ENCODE results near the gene RPL18A.

Gene RPL18A

GRCh38 chr19:17865364-17866311 lies 5.9 kb downstream of the RPL18A start:
- no peak overlapping the region for H3K4me3 ChIP-seq
- H3K27ac ChIP-seq: no peak overlapping the region
- no peak for TF ChIP-seq Cebpa-rat (IDR thresholded peaks at IDR 0.05)
- H3K36me3 ChIP-seq: peaks cover 54% of the 10 kb centered on the region
- H3K9ac ChIP-seq: no peak overlapping the region
- H3K4me1 ChIP-seq: peaks cover 30% of the 10 kb centered on the region
- no peak overlapping the region for H3K4me2 ChIP-seq
- H4K20me1 ChIP-seq: peaks cover 62% of the 10 kb centered on the region
- H3K9me3 ChIP-seq: no peaks in the 10 kb centered on the region
- peaks cover 8% of the 10 kb centered on the region for H3K27me3 ChIP-seq

- Histone ChIP-seq H3K4me2 (no peak overlapping the region), H3K27ac (no peak overlapping the region), H3K4me1 (peaks cover 22% of the 10 kb centered on the region), H3K36me3 (peaks cover 46% of the 10 kb centered on the region), H3K27me3 (peaks cover 16% of the 10 kb centered on the region), H3K9ac (no peak overlapping the region), H4K20me1 (peaks cover 54% of the 10 kb centered on the region), H3K9me3 (no peaks in the 10 kb centered on the region), H3K4me3 (no peak overlapping the region)
- TF ChIP-seq Cebpa-rat (IDR thresholded peaks at IDR 0.05): no peak
These were observed 6.7 kb downstream of the RPL18A start for GRCh38 chr19:17866312-17866963.

GRCh38 chr19:17866964-17867486 lies 7.3 kb downstream of the RPL18A start:
- Histone ChIP-seq H3K4me1 (peaks cover 16% of the 10 kb centered on the region), H3K27ac (no peak overlapping the region), H3K9ac (no peak overlapping the region), H4K20me1 (peaks cover 48% of the 10 kb centered on the region), H3K9me3 (no peaks in the 10 kb centered on the region), H3K4me3 (no peak overlapping the region), H3K27me3 (peaks cover 22% of the 10 kb centered on the region), H3K36me3 (peaks cover 40% of the 10 kb centered on the region), H3K4me2 (no peak overlapping the region)
- no peak for TF ChIP-seq Cebpa-rat (IDR thresholded peaks at IDR 0.05)

GRCh38 chr19:17868669-17869068 lies 9.0 kb downstream of the RPL18A start:
- Histone ChIP-seq H3K4me2 (no peak overlapping the region), H3K9me3 (no peaks in the 10 kb centered on the region), H3K9ac (no peak overlapping the region), H3K27me3 (peaks cover 38% of the 10 kb centered on the region), H3K4me1 (peaks cover 12% of the 10 kb centered on the region), H4K20me1 (peaks cover 41% of the 10 kb centered on the region), H3K36me3 (peaks cover 24% of the 10 kb centered on the region), H3K4me3 (no peak overlapping the region), H3K27ac (no peak overlapping the region)
- TF ChIP-seq Cebpa-rat (IDR thresholded peaks at IDR 0.05): no peak

GRCh38 chr19:17869114-17869608 lies 9.5 kb downstream of the RPL18A start:
- H3K9ac ChIP-seq: no peak overlapping the region
- no peaks in the 10 kb centered on the region for H3K9me3 ChIP-seq
- no peak overlapping the region for H3K4me2 ChIP-seq
- no peak for TF ChIP-seq Cebpa-rat (IDR thresholded peaks at IDR 0.05)
- H3K4me1 ChIP-seq: peaks cover 14% of the 10 kb centered on the region
- H3K36me3 ChIP-seq: peaks cover 19% of the 10 kb centered on the region
- peaks cover 42% of the 10 kb centered on the region for H3K27me3 ChIP-seq
- peaks cover 36% of the 10 kb centered on the region for H4K20me1 ChIP-seq
- no peak overlapping the region for H3K27ac ChIP-seq
- H3K4me3 ChIP-seq: no peak overlapping the region

- H3K4me3 ChIP-seq: no peak overlapping the region
- no peak overlapping the region for H3K4me2 ChIP-seq
These were observed 11.5 kb downstream of the RPL18A start for GRCh38 chr19:17871032-17871877.

GRCh38 chr19:17871878-17872250 lies 12.2 kb downstream of the RPL18A start, which contains the start of gene SLC5A5:
Gene SLC5A5 (plus strand): TSS chr19:17871945. CDS start chr19:17872320, 375 bp downstream.
- Histone ChIP-seq H3K9ac (no peak within 1 kb of the TSS), H3K9me3 (no peaks in the 10 kb centered on the region), H3K4me2 (no peak within 1 kb of the TSS), H3K4me1 (peaks cover 14% of the 10 kb centered on the region), H3K27me3 (peaks cover 50% of the 10 kb centered on the region), H3K36me3 (no peaks in the 10 kb centered on the region), H4K20me1 (peaks cover 13% of the 10 kb centered on the region; the same call in 1 of the 2 replicates), H3K27ac (no peak within 1 kb of the TSS), H3K4me3 (no peak within 1 kb of the TSS)
- TF ChIP-seq Cebpa-rat (IDR thresholded peaks at IDR 0.05): no peak

More at GRCh38 chr19:17871032-17871877, 11.5 kb downstream of the RPL18A start:
- H3K9me3 ChIP-seq: no peaks in the 10 kb centered on the region
- H3K9ac ChIP-seq: no peak overlapping the region
- no peaks in the 10 kb centered on the region for H3K36me3 ChIP-seq
- H4K20me1 ChIP-seq: peaks cover 15% of the 10 kb centered on the region; the same call in 1 of the 2 replicates
- no peak overlapping the region for H3K27ac ChIP-seq
- H3K27me3 ChIP-seq: peaks cover 50% of the 10 kb centered on the region
- TF ChIP-seq Cebpa-rat (IDR thresholded peaks at IDR 0.05): no peak
- H3K4me1 ChIP-seq: peaks cover 14% of the 10 kb centered on the region

- Histone ChIP-seq H3K4me1 (peaks cover 14% of the 10 kb centered on the region), H3K4me2 (no peak overlapping the region), H3K9ac (no peak overlapping the region), H3K27me3 (peaks cover 50% of the 10 kb centered on the region), H3K4me3 (no peak overlapping the region), H3K9me3 (no peaks in the 10 kb centered on the region), H3K36me3 (no peaks in the 10 kb centered on the region), H4K20me1 (peaks cover 9% of the 10 kb centered on the region; the same call in 1 of the 2 replicates), H3K27ac (no peak overlapping the region)
- no peak for TF ChIP-seq Cebpa-rat (IDR thresholded peaks at IDR 0.05)
These were observed 12.7 kb downstream of the RPL18A start for GRCh38 chr19:17872251-17873001.

Measured in BLaER1 (cell line).